Measurements from ENCODE around the gene IKZF3. TPM values are rescaled to one million over a fixed set of nuclear protein-coding genes. Genes with fewer than 3 reads are reported as not detected.
A peak's percentile ranks its signal among the peaks of the same experiment; 100 is the strongest.

The IKZF3 gene
- total RNA-seq, 6 experiments from 2014 or later = 0.22 to 1.9 (median 0.92) TPM

DNA sequence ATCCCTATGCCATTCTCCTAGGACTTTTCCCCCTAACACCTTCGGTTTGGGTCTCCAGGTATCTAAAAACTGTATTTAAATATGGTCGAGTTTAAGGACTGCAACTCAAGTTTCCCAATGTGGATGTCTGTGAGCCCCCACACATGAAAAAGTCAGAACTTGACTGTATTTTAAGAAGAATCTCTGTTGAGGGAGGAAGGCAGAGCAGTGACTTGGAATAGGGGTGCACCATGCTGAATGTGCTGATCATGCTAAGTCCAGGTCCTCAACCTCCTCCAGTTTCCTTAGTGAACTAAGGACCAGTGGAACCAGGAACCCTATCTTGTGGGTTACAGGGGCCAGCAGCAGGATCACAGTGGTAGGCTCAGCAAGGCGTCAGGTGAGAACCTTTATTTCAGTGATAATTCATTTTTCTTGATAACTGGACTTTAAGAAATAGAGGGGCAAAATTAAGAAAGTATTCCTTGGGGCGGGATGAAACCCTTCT, 106.9 kb downstream of the IKZF3 start:
- ATAC-seq (no peak), DNase-seq (no peak)
- no peaks in the 10 kb centered on the region for H3K9me3 ChIP-seq
- no peak overlapping the region for H3K4me3 ChIP-seq
- H3K27me3 ChIP-seq = no peaks in the 10 kb centered on the region
- H3K36me3 ChIP-seq = no peaks in the 10 kb centered on the region
- no peak for TF ChIP-seq POLR2A (IDR thresholded peaks at IDR 0.05)
- TF ChIP-seq, protein P1, sequence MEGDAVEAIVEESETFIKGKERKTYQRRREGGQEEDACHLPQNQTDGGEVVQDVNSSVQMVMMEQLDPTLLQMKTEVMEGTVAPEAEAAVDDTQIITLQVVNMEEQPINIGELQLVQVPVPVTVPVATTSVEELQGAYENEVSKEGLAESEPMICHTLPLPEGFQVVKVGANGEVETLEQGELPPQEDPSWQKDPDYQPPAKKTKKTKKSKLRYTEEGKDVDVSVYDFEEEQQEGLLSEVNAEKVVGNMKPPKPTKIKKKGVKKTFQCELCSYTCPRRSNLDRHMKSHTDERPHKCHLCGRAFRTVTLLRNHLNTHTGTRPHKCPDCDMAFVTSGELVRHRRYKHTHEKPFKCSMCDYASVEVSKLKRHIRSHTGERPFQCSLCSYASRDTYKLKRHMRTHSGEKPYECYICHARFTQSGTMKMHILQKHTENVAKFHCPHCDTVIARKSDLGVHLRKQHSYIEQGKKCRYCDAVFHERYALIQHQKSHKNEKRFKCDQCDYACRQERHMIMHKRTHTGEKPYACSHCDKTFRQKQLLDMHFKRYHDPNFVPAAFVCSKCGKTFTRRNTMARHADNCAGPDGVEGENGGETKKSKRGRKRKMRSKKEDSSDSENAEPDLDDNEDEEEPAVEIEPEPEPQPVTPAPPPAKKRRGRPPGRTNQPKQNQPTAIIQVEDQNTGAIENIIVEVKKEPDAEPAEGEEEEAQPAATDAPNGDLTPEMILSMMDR (IDR thresholded peaks at IDR 0.05) = no peak
- WGBS (ENCODE audit: insufficient coverage, low coverage, low lambda C conversion rate, missing lambda C conversion rate) = 60% methylated on average over 4 of the region's 4 CpGs
- no peak overlapping the region for H3K27ac ChIP-seq
- H3K4me1 ChIP-seq = peaks cover 0 to 13% (median 2%) of the 10 kb centered on the region in 4 donors
- intact Hi-C loops (cut with DNase I) = loop anchor here in 1 of 2 donors (10.0 kb wide), 1 partner anchor 218 kb away; no protein-coding TSS in a partner anchor

DNA sequence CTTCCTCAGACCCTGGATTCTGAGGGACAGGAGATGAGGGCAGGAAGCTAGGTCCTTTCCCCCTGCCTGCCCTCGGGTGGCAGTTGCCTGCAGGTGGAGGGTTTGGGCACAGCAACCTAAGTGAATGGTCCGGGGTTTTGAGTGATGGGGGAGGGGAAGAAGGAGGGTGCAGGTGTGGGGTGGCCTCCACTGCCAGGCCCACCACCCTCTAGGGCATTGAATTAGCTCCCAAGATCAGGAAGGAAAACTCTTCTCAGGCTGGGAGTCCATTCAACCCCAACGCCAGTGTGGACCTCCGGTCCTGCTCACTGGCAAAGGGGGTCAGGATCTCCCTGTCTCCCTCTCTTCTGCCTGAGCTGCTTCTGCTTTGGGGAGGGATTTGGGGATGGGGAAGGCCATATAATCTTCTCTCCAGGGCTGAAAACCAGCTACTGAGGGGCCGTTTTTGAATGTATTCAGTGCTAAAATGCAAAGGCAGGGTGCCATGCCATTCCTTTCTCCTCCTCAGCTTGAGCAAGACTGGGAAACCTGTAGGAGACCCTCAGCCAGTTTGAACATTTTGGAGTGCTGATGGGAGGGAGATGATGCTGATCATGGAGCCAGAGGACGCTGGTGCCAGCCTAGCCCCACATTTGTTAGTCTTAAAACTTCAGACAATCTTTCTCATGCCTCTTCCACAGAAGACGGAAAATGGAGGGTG, 107.6 kb downstream of the IKZF3 start:
- Histone ChIP-seq H3K4me1 (peaks cover 0 to 13% (median 2%) of the 10 kb centered on the region in 4 donors), H3K27me3 (no peaks in the 10 kb centered on the region), H3K4me3 (no peak overlapping the region), H3K9me3 (no peaks in the 10 kb centered on the region), H3K27ac (no peak overlapping the region), H3K36me3 (no peaks in the 10 kb centered on the region)
- DNase-seq = no peak
- no peak for ATAC-seq
- intact Hi-C loops (cut with DNase I) = loop anchor here in 1 of 2 donors (10.0 kb wide), 1 partner anchor 218 kb away; no protein-coding TSS in a partner anchor
- 58% methylated on average over 4 of the region's 7 CpGs for WGBS (ENCODE audit: insufficient coverage, low coverage, low lambda C conversion rate, missing lambda C conversion rate)
- TF ChIP-seq, protein P1 (IDR thresholded peaks at IDR 0.05) = no peak
- no peak for TF ChIP-seq POLR2A (IDR thresholded peaks at IDR 0.05)

DNA sequence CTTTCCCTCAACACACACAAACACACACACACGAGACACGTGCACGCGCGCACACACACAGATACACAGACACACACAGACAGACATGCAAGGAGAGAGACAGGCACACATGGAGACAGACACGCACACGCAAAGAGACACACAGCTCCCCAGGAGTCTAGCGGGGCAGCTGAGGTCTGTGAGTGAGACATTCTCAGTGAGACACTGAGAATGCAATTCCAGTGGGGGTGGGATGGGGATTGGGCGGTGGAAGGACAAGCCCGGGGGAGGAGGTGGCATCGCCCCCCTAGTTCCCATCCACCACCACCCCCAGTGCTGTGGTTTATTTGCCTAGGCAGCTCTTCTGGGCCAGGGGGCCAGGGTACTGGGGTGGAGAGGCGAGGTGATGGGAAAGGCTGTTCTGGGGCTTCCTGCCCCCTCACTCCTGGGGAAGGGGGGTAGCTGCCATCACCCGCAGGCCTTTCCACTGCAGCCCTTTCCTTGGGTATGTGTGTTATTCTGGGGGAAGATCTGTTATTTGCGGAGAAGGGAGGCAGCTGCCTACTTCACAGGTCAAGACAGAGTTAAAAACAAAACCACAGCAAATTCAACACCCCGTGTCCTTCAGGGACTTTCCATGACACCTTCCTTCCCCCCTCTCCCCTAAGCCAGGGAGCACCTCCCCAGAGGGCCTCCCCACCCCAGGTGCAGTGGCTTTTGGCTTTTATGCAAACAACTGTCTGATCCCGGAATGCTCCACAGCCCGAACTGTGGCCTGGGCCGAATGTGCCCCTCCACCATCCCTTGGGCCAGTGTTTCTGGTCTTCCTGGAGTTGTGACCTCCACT, 108.3 kb downstream of the IKZF3 start:
- WGBS (ENCODE audit: insufficient coverage, low coverage, low lambda C conversion rate, missing lambda C conversion rate) = 51% methylated on average over 9 of the region's 18 CpGs
- Histone ChIP-seq H3K27ac (no peak overlapping the region), H3K36me3 (no peaks in the 10 kb centered on the region), H3K4me1 (peaks cover 0 to 13% (median 2%) of the 10 kb centered on the region in 4 donors), H3K27me3 (no peaks in the 10 kb centered on the region), H3K9me3 (no peaks in the 10 kb centered on the region), H3K4me3 (no peak overlapping the region)
- TF ChIP-seq POLR2A (IDR thresholded peaks at IDR 0.05) = no peak
- TF ChIP-seq, protein P1 (IDR thresholded peaks at IDR 0.05) = no peak
- intact Hi-C loops (cut with DNase I) = loop anchor here in 1 of 2 donors (10.0 kb wide), 1 partner anchor 219 kb away; no protein-coding TSS in a partner anchor
- no peak for ATAC-seq
- DNase-seq = no peak

DNA sequence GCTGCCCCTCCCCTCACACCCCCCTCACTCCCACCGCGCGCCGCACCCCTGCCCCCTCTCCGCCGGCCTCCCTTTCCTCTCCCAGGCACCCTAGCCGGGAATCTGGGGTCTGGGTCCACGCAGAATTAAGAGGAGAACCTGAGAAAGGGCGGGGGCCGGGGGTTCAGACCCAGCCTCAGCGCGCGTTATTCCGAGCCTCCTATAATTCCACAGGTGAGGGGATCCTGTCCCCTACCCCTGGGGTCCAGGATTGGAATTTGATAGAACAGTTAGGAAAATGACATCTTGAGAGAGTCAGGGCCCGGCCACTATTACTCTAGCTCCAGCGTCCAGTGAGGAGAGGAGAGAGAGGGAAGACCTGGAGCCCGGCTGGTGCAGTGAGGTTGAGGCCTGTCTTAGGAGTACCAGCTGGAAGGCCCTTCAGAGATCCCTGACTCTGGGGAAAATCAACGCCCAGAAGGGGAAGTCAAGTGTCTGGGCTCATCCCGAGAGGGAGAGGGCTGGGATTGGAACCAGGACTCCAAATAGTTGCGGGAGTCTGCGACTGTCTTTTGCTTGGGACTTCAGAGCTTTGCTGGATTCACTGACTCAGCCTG, 109.1 kb downstream of the IKZF3 start:
- H3K4me3 ChIP-seq = peak overlapping the region; percentile 54 to 79 (median 71)
- no peaks in the 10 kb centered on the region for H3K9me3 ChIP-seq
- DNase-seq (no peak), ATAC-seq (no peak)
- no peaks in the 10 kb centered on the region for H3K36me3 ChIP-seq
- H3K27ac ChIP-seq = peak overlapping the region; percentile 82 to 97 (median 90)
- 48% methylated on average over 10 of the region's 21 CpGs for WGBS (ENCODE audit: insufficient coverage, low coverage, low lambda C conversion rate, missing lambda C conversion rate)
- intact Hi-C loops (cut with DNase I) = loop anchor here (5.0 to 10.0 kb wide), 2 partner anchors 133 to 220 kb away; no protein-coding TSS in a partner anchor
- H3K27me3 ChIP-seq = no peaks in the 10 kb centered on the region
- peaks cover 0 to 17% (median 2%) of the 10 kb centered on the region in 4 donors for H3K4me1 ChIP-seq
- TF ChIP-seq POLR2A (IDR thresholded peaks at IDR 0.05) = no peak
- TF ChIP-seq, protein P1 (IDR thresholded peaks at IDR 0.05) = no peak

All from right lobe of liver (tissue), 6 donors.